Measurements from ENCODE around the gene SH3TC1.
A peak's percentile ranks its signal among the peaks of the same experiment; 100 is the strongest.

The SH3TC1 gene

DNA sequence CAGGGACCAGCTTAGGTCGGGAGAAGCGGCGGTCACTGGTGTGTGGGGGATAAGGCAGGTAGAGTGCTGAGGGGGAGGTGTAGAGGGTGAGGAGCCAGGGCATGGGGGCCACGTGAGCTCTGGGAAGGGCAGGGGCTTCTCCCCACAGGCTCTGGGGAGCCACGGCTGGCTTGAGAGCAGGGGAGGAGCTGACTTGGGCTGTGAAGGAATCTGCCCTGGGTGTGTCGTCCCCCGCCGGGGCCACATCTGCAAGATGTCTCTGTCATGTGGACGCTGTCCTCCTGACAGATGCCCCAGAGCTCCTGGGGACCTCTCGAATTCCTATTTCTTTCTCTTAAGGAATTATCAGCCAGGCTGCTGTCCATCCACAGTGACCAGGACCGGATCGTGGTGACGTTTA lies 15.0 kb downstream of the SH3TC1 start:
- no peak for DNase-seq (ENCODE audit: low read depth in 3 of 3)

DNA sequence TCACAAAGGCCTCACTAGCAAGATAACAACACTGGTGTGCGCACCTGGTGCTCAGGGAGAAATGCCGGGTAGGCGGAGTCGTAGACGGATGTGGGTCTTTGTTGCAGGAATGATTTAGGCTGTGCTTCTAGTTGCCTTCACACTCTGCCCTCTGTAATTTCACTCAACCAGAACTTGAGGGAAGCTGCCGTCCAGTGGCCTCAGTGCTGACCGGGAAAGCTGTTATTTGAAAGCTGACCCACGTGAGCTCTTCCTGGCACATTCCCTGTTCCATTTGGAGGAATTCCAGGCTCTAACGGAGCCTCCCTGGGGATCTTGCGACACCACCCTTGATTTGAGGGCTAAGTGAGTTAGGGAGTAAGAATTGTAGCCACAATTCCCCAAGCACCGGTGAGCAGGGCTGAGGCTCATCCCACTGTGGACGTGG lies 15.9 kb downstream of the SH3TC1 start:
- no peak for DNase-seq (ENCODE audit: low read depth in 3 of 3)

DNA sequence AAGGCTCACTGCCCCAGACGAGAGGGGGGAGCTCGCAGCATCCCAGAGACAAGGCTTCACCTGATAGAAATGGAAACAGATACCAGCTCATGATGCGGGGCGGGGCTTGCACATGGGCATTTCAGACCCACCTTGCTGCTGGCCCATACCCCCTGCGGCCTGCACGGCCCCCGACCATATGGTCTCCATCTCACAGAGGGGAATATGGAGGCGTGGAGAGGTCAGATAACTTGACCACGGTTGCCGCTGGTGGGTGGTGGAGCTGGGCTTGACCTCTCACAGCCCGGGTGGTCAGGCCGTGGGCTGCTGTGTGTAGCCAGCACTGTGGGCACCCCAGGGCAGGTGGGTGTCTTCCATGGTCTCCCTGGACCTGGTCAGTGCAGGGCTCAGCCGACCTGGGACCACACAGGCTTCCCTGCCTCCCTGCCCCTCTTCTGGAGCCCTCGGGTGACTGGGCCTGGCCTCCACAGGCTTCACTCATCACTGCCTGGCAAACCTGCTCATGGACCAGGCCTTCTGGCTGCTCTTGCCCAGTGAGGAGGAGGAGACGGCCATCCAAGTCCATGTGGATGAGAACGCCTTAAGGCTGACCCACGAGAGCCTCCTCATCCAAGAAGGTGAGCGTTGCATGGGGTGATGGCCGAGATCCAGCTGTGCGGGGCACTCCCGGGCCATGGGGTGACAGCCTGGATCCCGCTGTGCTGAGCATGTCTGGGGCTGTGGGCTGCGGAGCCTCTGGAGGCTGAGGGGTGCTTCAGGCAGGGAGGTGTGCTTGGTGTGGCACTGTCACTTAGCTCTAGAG lies 16.8 kb downstream of the SH3TC1 start:
- DNase-seq (ENCODE audit: low read depth in 3 of 3): no peak

DNA sequence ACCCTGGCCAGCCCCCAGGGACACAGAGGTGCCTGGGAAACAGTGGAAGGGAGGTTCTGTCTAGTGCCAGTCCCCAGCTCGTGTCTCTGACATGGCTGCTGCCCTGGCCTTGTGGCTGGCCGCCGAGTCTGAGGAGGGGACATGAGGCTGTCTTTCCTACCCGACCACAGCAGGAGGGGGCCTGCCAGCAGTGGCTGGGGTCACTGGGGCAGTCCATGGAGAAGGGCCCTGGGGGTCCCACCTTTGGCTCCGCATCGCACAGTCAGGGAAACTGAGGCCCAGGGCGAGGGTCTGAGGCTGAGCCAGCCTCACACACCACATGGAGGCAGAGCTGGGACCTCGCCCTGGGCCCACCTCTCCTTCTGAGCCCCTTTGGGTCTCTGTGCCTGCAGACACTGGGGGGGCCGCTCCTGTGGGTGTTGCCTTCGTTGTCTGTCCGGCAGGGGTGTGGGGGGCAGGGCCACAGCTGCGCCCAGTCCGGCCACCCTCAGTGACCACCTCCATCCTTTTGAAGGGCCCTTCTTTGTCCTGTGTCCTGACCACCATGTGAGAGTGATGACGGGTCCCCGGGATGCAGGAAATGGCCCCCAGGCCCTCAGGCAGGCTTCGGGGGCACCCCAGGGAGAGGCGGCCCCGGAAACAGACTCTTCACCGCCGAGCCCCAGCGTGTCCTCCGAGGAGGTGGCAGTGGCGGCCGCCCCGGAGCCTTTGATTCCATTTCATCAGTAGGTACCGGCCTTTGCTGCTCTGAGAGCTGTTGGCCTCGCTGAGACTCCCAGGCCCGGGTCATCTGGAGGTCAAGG lies 17.6 kb downstream of the SH3TC1 start:
- DNase-seq (ENCODE audit: low read depth in 3 of 3): no peak

DNA sequence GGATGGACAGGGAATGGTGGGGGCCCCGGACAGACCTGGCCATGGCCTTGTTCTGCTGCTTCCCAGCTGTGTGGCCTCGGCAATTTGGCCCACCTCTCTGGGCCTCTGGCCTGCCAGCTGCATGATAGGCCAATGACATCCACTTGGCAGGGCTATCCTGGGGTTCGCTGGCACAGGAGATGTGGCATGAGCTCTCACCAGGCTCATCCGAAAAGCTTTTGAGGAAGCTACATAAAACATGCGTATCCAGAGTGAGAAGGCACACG lies 18.1 kb downstream of the SH3TC1 start:
- no peak for DNase-seq (ENCODE audit: low read depth in 3 of 3)

- DNase-seq (ENCODE audit: low read depth in 3 of 3): no peak
Observed at GRCh38 chr4:8217871-8218270, 18.8 kb downstream of the SH3TC1 start.

DNA sequence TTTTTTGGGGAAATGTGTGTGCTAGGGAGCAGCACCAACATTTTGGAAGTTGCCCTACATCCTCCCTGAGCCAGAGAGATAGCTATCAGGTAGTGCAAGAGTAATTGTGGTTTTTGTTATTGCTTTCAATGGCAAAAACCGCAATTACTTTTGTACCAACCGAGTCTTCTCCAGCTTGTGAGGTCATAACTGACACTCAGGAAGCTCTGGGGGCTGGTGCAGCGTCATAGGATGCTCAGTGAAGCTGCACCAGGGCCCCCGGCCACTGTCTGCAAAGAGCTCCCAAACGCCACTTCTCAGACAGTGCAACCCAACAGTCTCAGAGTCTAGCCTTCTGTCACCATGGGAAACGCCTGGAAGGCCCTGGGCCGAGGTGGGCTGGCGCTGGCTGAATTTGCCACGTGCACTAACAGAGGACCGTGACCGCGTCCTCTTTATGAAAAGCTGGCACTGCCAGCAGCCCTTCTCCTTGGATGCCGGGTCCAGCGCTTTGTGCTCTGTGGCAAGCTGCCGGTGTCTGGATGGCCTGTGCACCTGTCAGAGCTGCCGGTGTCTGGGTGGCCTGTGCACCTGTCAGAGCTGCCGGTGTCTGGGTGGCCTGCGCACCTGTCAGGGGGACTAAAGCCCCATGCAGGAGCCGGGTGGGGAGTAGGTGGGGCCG lies 19.4 kb downstream of the SH3TC1 start:
- no peak for DNase-seq (ENCODE audit: low read depth in 3 of 3)

- DNase-seq (ENCODE audit: low read depth in 3 of 3): no peak
Observed at GRCh38 chr4:8219236-8219635, 20.1 kb downstream of the SH3TC1 start.

- no peak for DNase-seq (ENCODE audit: low read depth in 3 of 3)
Observed at GRCh38 chr4:8220661-8221450, 21.8 kb downstream of the SH3TC1 start.

GRCh38 chr4:8221476-8221875 lies 22.4 kb downstream of the SH3TC1 start:
- no peak for DNase-seq (ENCODE audit: low read depth in 3 of 3)

DNA sequence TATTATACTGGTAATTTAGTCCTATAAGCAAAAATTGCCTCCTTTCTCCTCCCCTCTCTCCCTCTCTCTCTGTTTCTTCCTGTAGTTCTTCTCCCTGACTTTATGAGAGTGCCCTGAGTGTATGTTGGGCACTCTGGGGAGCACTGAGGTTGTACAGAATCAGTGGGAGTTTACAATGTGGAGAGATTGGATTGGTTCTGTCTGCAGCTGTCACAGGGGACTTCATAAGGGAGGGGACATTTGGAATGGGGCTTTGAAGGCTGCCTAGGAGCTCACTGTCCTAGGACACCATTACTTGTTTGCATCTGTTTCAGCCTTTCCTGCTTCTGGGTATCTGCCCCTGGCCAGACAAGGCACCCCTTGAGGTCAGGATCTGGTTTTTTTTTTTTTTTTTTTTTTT lies 22.9 kb downstream of the SH3TC1 start:
- no peak for DNase-seq (ENCODE audit: low read depth in 3 of 3)

DNA sequence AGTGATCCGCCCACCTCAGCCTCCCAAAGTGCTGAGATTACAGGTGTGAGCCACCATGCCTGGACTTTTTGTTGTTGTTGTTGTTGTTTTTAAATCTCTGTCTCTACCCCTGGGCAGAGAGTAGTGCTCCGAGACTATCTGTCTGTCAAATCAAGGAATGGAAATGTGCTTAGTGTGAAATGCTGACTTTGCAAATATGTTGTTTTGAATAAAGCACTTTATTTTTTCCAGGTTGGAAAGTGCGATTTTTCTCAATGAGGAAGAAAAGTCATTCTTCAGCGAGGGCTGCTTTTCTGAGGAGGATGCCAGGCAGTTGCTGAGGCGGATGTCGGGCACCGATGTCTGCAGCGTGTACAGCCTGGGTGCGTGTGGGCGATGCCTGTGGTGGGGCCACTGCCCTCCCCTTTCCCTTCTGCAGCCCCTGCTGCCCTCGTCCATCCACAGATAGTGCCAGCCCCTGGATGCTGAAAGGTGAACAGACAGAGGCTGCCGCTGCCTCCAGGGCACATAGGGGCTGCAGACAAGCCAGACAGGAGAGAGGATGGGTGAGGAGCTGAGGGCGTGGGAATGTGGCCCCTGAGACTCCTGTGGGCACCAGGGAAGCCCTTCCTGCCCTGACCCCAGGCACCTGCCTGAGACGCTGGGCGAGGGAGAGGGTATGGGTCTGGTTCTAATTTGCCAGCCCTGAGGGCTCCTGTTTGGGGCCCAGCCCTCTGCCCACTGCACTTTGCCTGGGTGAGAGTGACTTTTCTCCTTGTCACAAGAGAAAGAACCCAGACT lies 23.7 kb downstream of the SH3TC1 start:
- DNase-seq (ENCODE audit: low read depth in 3 of 3): no peak

- DNase-seq (ENCODE audit: low read depth in 3 of 3): no peak
Observed at GRCh38 chr4:8224267-8224974, 25.3 kb downstream of the SH3TC1 start.

DNA sequence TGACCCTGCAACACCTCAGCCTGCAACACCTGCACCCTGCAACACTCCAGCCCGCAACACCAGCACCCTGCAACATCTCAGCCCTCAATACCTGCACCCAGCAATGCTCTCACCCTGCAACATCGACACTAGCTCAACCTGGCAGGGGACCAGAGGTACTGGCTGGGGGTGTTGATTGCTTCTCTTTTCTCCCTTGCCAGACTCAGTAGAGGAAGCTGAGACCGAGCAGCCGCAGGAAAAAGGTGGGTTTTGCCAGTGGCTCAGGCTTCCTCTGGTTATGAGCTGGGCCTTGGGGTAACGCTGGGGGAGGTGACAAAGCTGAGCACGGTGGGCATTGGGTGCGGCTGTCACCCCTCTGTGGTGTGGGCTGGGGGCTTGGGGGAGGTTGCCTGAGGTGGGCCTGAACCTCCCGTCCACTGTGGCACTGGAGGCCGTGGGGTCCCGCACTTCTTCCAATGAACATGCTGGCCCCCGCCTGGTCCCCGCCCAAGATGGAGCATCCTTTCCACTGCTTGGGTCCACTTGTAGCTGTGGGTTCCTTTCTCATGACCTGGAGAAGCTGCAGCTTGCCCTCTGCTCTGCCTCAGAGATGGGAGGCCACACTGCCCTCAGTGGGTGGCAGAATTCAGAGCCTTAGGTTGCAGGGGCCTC lies 26.0 kb downstream of the SH3TC1 start:
- DNase-seq (ENCODE audit: low read depth in 3 of 3): no peak

DNA sequence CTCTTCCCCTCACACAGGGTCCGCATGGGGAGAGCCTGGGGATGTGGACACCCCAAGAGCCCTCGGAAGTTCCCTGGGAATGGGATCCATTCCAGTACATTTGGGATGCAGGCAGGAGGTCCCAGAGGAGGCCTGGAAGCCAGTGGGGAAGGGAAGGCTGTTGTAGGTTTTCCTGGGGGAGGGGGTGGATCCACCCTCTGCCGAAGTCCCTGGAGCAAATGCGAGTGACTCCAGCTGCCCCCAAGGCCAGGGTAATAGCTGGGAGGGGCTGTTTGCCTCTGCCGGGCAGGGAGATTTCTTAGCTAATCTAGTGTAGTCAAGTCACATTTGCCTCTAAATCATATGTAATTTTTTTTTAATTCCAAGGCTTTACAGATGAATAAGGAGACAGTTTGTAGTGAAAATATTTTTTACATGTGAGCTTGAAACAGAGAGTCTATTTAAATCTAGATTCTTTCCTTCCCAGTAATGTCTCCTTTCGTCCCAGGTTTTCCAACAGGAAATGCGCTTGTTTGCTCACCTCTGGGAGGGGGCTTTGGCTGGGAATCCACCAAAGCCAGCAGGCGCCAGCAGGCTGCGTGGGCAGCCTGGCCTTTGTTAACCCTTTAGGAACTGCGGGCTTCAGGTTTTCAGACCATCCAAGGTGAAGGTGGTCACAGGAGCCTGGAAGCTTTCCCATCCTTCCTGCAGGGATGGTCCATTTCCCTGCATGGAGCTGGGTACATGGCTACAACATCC lies 26.8 kb downstream of the SH3TC1 start:
- DNase-seq (ENCODE audit: low read depth in 3 of 3): no peak

- DNase-seq (ENCODE audit: low read depth in 3 of 3): no peak
Observed at GRCh38 chr4:8227201-8227770, 28.2 kb downstream of the SH3TC1 start.

GRCh38 chr4:8227771-8228318 lies 28.8 kb downstream of the SH3TC1 start:
- DNase-seq (ENCODE audit: low read depth in 3 of 3): no peak

DNA sequence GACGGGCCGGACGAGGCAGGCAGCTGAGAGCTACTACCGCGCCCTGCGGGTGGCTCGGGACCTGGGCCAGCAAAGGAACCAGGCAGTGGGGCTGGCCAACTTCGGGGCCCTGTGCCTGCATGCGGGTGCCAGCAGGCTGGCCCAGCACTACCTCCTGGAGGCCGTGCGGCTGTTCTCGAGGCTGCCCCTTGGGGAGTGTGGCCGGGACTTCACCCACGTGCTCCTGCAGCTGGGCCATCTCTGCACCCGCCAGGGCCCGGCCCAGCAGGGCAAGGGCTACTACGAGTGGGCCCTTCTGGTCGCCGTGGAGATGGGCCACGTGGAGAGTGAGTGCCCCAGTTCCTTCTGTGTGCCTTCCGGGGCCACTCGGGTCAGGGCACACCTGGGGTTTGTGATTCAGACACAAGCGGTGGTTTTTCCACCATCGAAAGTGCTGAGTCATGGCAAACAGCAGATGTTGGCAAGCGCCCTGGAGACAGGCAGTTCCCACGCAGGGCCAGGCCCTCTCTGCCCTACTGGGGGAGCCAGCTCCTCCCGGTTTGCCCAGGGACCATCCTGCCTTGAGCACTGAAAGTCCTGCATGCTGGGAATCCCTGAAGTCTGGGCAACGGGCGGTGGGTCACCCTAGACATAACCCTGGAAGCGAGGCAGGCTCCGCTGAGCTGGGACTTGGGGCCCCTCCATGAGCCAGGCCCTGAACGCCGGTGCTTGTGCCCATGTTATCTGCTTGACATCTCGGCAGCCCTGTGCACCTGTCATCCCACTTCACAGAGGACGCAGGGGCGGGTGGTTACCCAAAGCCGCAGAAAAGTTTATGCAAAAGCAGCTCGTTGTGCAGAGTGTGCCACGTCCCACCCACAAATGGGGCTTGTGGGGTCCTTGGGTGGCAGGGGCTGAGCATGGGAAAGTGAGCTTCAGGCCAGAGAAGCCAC lies 29.5 kb downstream of the SH3TC1 start:
- DNase-seq (ENCODE audit: low read depth in 3 of 3): peak; percentile 62 to 80 (median 73)
